OCI-LY3 (cell line): ENCODE data around the gene RRAS2.

Source experiments
- EZH2phosphoT487 ChIP-seq: fragments of 200-600 bp; shearing (Covaris generic); IDR thresholded peaks from 2 replicates; pipeline ENCODE4 v1.6.1; 2018; ENCODE audit warnings: antibody characterized with exemption, mixed run types, low read depth
- TF ChIP-seq, protein P1 (sequence below): fragments of 200-600, 300-600 bp; sonication (generic); IDR thresholded peaks from 2 replicates; pipeline ENCODE4 v1.5.1; 2014; ENCODE audit warnings: antibody characterized with exemption, low read length, low read depth

GRCh38 chr11:14228356-14228755 lies 130.6 kb downstream of the RRAS2 start:
- TF ChIP-seq EZH2phosphoT487: no peak
- TF ChIP-seq, protein P1, sequence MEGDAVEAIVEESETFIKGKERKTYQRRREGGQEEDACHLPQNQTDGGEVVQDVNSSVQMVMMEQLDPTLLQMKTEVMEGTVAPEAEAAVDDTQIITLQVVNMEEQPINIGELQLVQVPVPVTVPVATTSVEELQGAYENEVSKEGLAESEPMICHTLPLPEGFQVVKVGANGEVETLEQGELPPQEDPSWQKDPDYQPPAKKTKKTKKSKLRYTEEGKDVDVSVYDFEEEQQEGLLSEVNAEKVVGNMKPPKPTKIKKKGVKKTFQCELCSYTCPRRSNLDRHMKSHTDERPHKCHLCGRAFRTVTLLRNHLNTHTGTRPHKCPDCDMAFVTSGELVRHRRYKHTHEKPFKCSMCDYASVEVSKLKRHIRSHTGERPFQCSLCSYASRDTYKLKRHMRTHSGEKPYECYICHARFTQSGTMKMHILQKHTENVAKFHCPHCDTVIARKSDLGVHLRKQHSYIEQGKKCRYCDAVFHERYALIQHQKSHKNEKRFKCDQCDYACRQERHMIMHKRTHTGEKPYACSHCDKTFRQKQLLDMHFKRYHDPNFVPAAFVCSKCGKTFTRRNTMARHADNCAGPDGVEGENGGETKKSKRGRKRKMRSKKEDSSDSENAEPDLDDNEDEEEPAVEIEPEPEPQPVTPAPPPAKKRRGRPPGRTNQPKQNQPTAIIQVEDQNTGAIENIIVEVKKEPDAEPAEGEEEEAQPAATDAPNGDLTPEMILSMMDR: no peak
